K562 (cell line): ENCODE results near the gene TMEM234. TPM values are rescaled to one million over a fixed set of nuclear protein-coding genes. Genes with fewer than 3 reads are reported as not detected.
A peak's percentile ranks its signal among the peaks of the same experiment; 100 is the strongest.

Source experiments
- ARID2 ChIP-seq: fragments of 450-650 bp; IDR thresholded peaks from 2 replicates; pipeline ENCODE4 v1.6.1; 2017; ENCODE audit warnings: antibody characterized with exemption, mild to moderate bottlenecking
- ATF1 ChIP-seq, 2 experiments: fragments of 450-650 bp in 1 of 2; IDR thresholded peaks; 2 replicates each; pipeline ENCODE4 v1.6.1; 2016; ENCODE audit warnings: missing compliant biosample characterization in 1 of 2, missing genetic modification characterization in 1 of 2
- ATF7 ChIP-seq: fragments of 450-650 bp; IDR thresholded peaks from 2 replicates; pipeline ENCODE4 v1.7.1; 2014; ENCODE audit warnings: mild to moderate bottlenecking, moderate library complexity
- CBX3 ChIP-seq, 2 experiments: IDR thresholded peaks; 1 replicate in 1 of 2; 2 replicates in 1 of 2; pipeline ENCODE4 v1.6.1; 2012; ENCODE audit warnings: inconsistent platforms in 2 of 2, low read length in 2 of 2, borderline replicate concordance in 1 of 2, control low read depth in 1 of 2
- CC2D1A ChIP-seq: fragments of 450-650 bp; IDR thresholded peaks from 2 replicates; pipeline ENCODE4 v1.6.1; 2017; ENCODE audit warnings: mild to moderate bottlenecking
- CSDE1 ChIP-seq, 2 experiments: fragments of 450-650 bp; IDR thresholded peaks; 2 replicates each; pipeline ENCODE4 v1.6.1; 2016; ENCODE audit warnings: mild to moderate bottlenecking in 1 of 2
- ELK1 ChIP-seq: sonication (generic); formaldehyde crosslinking; IDR thresholded peaks from 2 replicates; pipeline ENCODE4 v1.8.1; 2022; ENCODE audit warnings: missing genetic modification reagents
- HDAC2 ChIP-seq: fragments of 450-650 bp; IDR thresholded peaks from 2 replicates; pipeline ENCODE4 v1.6.1; 2016; ENCODE audit warnings: mild to moderate bottlenecking
- MCM5 ChIP-seq: fragments of 450-650 bp; IDR thresholded peaks from 2 replicates; pipeline ENCODE4 v1.6.1; 2016; ENCODE audit warnings: low read depth
- RFX5 ChIP-seq: IDR thresholded peaks from 2 replicates; pipeline ENCODE4 v1.6.1; 2011; ENCODE audit warnings: low read depth, mild to moderate bottlenecking, improper control_type of control experiment, low read length
- RUNX1 ChIP-seq: sonication (generic); IDR thresholded peaks from 2 replicates; pipeline ENCODE4 v1.6.1; 2016; ENCODE audit warnings: antibody characterized with exemption, low read depth
- SP1 ChIP-seq: sonication (generic); formaldehyde crosslinking; IDR thresholded peaks from 2 replicates; pipeline ENCODE4 v1.8.1; 2022; ENCODE audit warnings: mild to moderate bottlenecking, missing genetic modification reagents
- ZBTB1 ChIP-seq: sonication (generic); formaldehyde crosslinking; IDR thresholded peaks from 2 replicates; pipeline ENCODE4 v1.8.1; 2023; ENCODE audit warnings: missing genetic modification reagents, low read depth, mild to moderate bottlenecking, borderline replicate concordance
- ZBTB7A ChIP-seq: IDR thresholded peaks from 2 replicates; pipeline ENCODE4 v1.6.1; 2011; ENCODE audit warnings: low read depth, mild to moderate bottlenecking, low read length, moderate library complexity, borderline replicate concordance; ENCODE audit not compliant: control insufficient read depth
- ZFP1 ChIP-seq: fragments of 450-650 bp; formaldehyde crosslinking; IDR thresholded peaks from 2 replicates; pipeline ENCODE4 v1.4.0; 2020; ENCODE audit warnings: mild to moderate bottlenecking, mixed read lengths
- ZNF12 ChIP-seq: sonication (generic); formaldehyde crosslinking; IDR thresholded peaks from 2 replicates; pipeline ENCODE4 v1.4.0; 2020; ENCODE audit warnings: mild to moderate bottlenecking, missing genetic modification reagents
- ZNF785 ChIP-seq: fragments of 250-450 bp; sonication (Bioruptor Pico); IDR thresholded peaks from 2 replicates; pipeline ENCODE4 v1.4.0; 2020; ENCODE audit warnings: mild to moderate bottlenecking
- ZSCAN32 ChIP-seq: fragments of 450-650 bp; formaldehyde crosslinking; IDR thresholded peaks from 2 replicates; pipeline ENCODE4 v1.4.0; 2020; ENCODE audit warnings: mild to moderate bottlenecking, moderate library complexity
- polyA plus RNA-seq, 8 experiments: library from polyadenylated mRNA; depleted of rRNA in 4 of 8; stranded (reverse) in 5 of 8; unstranded in 3 of 8; fragments of >200 nt; fragmentation: Nextera tagmentation in 2 of 8; fragmentation: Illumina TruSeq in 1 of 8; extraction: Ambion mirVana in 2 of 8; extraction: Trizol in 1 of 8; gene quantifications; 2 replicates each; pipeline versions ENCODE4 v1.2.1 to v1.2.3, GENCODE V29; 2011 to 2014; ENCODE audit warnings: inconsistent platforms in 1 of 8, missing spikeins in 1 of 8
- total RNA-seq, 7 experiments: library from RNA; depleted of rRNA in 6 of 7; stranded (reverse); fragments of >200 nt in 6 of 7; fragmentation: Illumina TruSeq in 2 of 7; extraction: Trizol in 2 of 7; gene quantifications; 2 replicates each; pipeline versions ENCODE4 v1.2.1 to v1.2.3, GENCODE V29; 2011 to 2021; ENCODE audit warnings: low replicate concordance in 1 of 7
- TF ChIP-seq, protein P1 (sequence below): fragments of 250-450 bp; sonication (Bioruptor Pico); IDR thresholded peaks from 2 replicates; pipeline ENCODE4 v1.8.0; 2022; ENCODE audit warnings: inconsistent platforms

TMEM234 gene
- total and polyA plus RNA-seq, 9 of the 15 experiments (the other 6 are each of a cell fraction or from before 2014, with no cell fraction given): 5.0 to 12.9 (median 7.6) TPM

GRCh38 chr1:32215629-32216480 is 6.3 kb downstream of the TMEM234 start (continued):
- TF ChIP-seq ELK1 (CRISPR knock-in tag) (no peak), HDAC2 (no peak), RUNX1 (no peak), SP1 (CRISPR knock-in tag) (peak; percentile 48; the same call in 1 of the 2 replicates), ZBTB1 (CRISPR knock-in tag) (no peak), CSDE1 (IDR thresholded peaks at IDR 0.05) (no peak), ZNF785 (CRISPR knock-in tag) (no peak), ZNF12 (CRISPR knock-in tag) (no peak), ATF1 (CRISPR knock-in tag; IDR thresholded peaks at IDR 0.05) (no peak), ATF1 (tag; IDR thresholded peaks at IDR 0.05) (peak; percentile 15; the same call in 1 of the 2 replicates), CBX3 (IDR thresholded peaks at IDR 0.05; ENCODE audit: borderline replicate concordance in 1 of 2, low read length in 2 of 2) (no peak), ATF7 (peak; percentile 17; the same call in 1 of the 2 replicates), ZFP1 (CRISPR knock-in tag) (no peak), ARID2 (0 out of 2 replicates have a peak, but pooled peaks have one; percentile 78), MCM5 (no peak), ZBTB7A (no peak), ZSCAN32 (CRISPR knock-in tag) (no peak), CC2D1A (peak; percentile 62), RFX5 (no peak)
- TF ChIP-seq, protein P1, sequence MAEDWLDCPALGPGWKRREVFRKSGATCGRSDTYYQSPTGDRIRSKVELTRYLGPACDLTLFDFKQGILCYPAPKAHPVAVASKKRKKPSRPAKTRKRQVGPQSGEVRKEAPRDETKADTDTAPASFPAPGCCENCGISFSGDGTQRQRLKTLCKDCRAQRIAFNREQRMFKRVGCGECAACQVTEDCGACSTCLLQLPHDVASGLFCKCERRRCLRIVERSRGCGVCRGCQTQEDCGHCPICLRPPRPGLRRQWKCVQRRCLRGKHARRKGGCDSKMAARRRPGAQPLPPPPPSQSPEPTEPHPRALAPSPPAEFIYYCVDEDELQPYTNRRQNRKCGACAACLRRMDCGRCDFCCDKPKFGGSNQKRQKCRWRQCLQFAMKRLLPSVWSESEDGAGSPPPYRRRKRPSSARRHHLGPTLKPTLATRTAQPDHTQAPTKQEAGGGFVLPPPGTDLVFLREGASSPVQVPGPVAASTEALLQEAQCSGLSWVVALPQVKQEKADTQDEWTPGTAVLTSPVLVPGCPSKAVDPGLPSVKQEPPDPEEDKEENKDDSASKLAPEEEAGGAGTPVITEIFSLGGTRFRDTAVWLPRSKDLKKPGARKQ (CRISPR knock-in tag): no peak
